B cell (primary cell): ENCODE data around the gene IGSF9B.

ENCODE experiments used
- EZH2 ChIP-seq: IDR thresholded peaks from 2 replicates; pipeline ENCODE4 v1.6.1; 2012; ENCODE audit warnings: borderline replicate concordance, low read depth, mild to moderate bottlenecking, moderate library complexity, low read length; ENCODE audit not compliant: insufficient read depth, poor library complexity, severe bottlenecking
- TF ChIP-seq, protein P1 (sequence below): fragments of 200-600 bp; IDR thresholded peaks from one replicate; pipeline ENCODE4 v1.8.0; 2022; ENCODE audit warnings: antibody characterized with exemption, mild to moderate bottlenecking

DNA sequence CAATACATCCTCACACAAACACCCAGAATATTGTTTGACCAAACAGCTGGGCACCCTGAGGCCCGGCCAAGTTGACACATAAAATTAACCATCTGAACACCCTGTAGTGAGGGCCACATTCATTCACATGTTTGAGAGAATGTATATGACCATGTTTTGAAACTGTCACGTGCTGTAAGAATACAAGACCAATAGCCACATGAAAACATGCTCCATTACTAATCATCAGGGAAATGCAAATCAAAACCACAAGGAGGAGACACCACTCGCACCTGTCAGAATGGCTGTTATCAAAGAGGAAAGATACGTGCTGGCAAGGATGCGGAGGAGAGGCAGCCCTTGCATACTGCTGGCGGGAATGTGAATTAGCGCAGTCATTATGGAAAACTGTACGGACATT is 38.3 kb upstream of the IGSF9B start:
- TF ChIP-seq EZH2 = no peak
- TF ChIP-seq, protein P1, sequence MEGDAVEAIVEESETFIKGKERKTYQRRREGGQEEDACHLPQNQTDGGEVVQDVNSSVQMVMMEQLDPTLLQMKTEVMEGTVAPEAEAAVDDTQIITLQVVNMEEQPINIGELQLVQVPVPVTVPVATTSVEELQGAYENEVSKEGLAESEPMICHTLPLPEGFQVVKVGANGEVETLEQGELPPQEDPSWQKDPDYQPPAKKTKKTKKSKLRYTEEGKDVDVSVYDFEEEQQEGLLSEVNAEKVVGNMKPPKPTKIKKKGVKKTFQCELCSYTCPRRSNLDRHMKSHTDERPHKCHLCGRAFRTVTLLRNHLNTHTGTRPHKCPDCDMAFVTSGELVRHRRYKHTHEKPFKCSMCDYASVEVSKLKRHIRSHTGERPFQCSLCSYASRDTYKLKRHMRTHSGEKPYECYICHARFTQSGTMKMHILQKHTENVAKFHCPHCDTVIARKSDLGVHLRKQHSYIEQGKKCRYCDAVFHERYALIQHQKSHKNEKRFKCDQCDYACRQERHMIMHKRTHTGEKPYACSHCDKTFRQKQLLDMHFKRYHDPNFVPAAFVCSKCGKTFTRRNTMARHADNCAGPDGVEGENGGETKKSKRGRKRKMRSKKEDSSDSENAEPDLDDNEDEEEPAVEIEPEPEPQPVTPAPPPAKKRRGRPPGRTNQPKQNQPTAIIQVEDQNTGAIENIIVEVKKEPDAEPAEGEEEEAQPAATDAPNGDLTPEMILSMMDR = no peak
